ENCODE measurements around the gene XAB2.

XAB2 gene

DNA sequence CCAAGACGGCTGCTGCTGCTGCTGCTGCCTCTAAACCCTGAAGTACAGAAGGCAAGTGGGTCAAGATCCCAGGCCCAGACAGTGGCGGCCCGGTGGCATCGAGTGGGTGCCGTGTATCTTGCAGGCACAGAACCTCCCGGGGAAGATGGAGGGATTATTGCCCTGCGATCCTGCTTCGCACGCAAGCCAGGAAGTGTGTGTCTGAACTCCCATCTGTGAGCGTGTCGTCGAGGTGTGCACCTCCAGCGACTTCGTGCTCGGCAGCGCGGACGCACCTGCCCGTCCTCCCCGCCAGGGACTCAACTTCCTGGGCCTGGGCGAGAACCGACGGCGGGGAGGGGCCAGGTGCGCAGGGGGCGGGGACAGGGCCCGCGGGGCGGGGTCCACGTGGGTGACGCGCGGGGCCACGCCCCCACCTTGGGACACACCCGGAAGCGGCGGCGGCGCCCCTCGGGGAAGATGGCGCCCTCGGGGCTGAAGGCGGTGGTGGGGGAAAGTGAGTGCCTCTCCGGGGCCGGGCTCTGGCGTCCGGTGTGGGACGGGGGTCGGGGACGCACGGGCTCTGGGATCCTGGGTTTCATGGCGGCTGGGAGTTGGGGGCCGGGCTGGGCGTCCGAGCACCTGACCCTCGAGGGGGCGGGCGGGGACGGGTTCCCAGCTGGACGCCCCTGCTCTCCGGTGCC lies 7.5 kb upstream of the XAB2 start, which contains the start of gene STXBP2 (continued):
- TF ChIP-seq PATZ1 (tag by site-specific recombination; IDR thresholded peaks at IDR 0.05) (peak; percentile 72; the same call in 1 of the 2 replicates), ZNF654 (tag by site-specific recombination; IDR thresholded peaks at IDR 0.05; ENCODE audit: low read depth) (no peak), ZNF623 (tag by site-specific recombination; IDR thresholded peaks at IDR 0.05) (0 out of 2 replicates have a peak, but pooled peaks have one; percentile 7), ZNF398 (tag by site-specific recombination; IDR thresholded peaks at IDR 0.05) (peak; percentile 61), EGR2 (tag by site-specific recombination; IDR thresholded peaks at IDR 0.05; ENCODE audit: low read depth) (0 out of 2 replicates have a peak, but pooled peaks have one; percentile 14), ZNF366 (tag by site-specific recombination; conservative IDR thresholded peaks at IDR 0.05) (peak; percentile 68), ZBTB8A (tag by site-specific recombination; IDR thresholded peaks at IDR 0.05) (peak; percentile 48; the same call in 1 of the 2 replicates), GLIS2 (tag by site-specific recombination; IDR thresholded peaks at IDR 0.05) (no peak), ZNF792 (tag by site-specific recombination; IDR thresholded peaks at IDR 0.05) (no peak), ZNF549 (tag by site-specific recombination; IDR thresholded peaks at IDR 0.05) (no peak), ZNF837 (tag by site-specific recombination; IDR thresholded peaks at IDR 0.05) (no peak), ZNF2 (tag by site-specific recombination; IDR thresholded peaks at IDR 0.05) (no peak), KLF1 (tag by site-specific recombination; IDR thresholded peaks at IDR 0.05) (peak; percentile 57; the same call in 1 of the 2 replicates), ZNF175 (tag by site-specific recombination; IDR thresholded peaks at IDR 0.05) (no peak), KLF16 (tag by site-specific recombination; IDR thresholded peaks at IDR 0.05) (0 out of 2 replicates have a peak, but pooled peaks have one; percentile 30), ZNF544 (tag by site-specific recombination; IDR thresholded peaks at IDR 0.05) (no peak), ZBTB20 (tag by site-specific recombination; IDR thresholded peaks at IDR 0.05) (0 out of 2 replicates have a peak, but pooled peaks have one; percentile 30), HOXA7 (CRISPR knock-in tag; IDR thresholded peaks at IDR 0.05; ENCODE audit: borderline replicate concordance) (no peak), ZBTB11 (tag by site-specific recombination; conservative IDR thresholded peaks at IDR 0.05; ENCODE audit: low read depth) (peak; percentile 26; the same call in 1 of the 2 replicates), ZFP69B (tag by site-specific recombination; IDR thresholded peaks at IDR 0.05) (no peak; the same call in 1 of the 2 replicates), SCRT2 (tag by site-specific recombination; IDR thresholded peaks at IDR 0.05) (no peak), CTCF (tag by site-specific recombination; IDR thresholded peaks at IDR 0.05) (no peak), WT1 (tag by site-specific recombination; IDR thresholded peaks at IDR 0.05) (no peak), ZNF529 (tag by site-specific recombination; IDR thresholded peaks at IDR 0.05; ENCODE audit: insufficient replicate concordance) (no peak), KLF10 (tag by site-specific recombination; IDR thresholded peaks at IDR 0.05) (peak; percentile 58; the same call in 1 of the 2 replicates), ZNF211 (tag by site-specific recombination; IDR thresholded peaks at IDR 0.05; ENCODE audit: low read depth) (no peak), ZNF121 (tag by site-specific recombination; IDR thresholded peaks at IDR 0.05) (no peak), YY2 (tag by site-specific recombination; IDR thresholded peaks at IDR 0.05) (peak; percentile 57; the same call in 1 of the 2 replicates), MZF1 (tag by site-specific recombination; IDR thresholded peaks at IDR 0.05; ENCODE audit: borderline replicate concordance) (no peak), ZNF777 (tag by site-specific recombination; IDR thresholded peaks at IDR 0.05; ENCODE audit: borderline replicate concordance) (peak; percentile 83; the same call in 1 of the 2 replicates)
- TF ChIP-seq, protein P1, sequence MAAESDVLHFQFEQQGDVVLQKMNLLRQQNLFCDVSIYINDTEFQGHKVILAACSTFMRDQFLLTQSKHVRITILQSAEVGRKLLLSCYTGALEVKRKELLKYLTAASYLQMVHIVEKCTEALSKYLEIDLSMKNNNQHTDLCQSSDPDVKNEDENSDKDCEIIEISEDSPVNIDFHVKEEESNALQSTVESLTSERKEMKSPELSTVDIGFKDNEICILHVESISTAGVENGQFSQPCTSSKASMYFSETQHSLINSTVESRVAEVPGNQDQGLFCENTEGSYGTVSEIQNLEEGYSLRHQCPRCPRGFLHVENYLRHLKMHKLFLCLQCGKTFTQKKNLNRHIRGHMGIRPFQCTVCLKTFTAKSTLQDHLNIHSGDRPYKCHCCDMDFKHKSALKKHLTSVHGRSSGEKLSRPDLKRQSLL (tag by site-specific recombination; IDR thresholded peaks at IDR 0.05): no peak

All from HEK293 (cell line).